GM12872 (cell line): Measurements from ENCODE around the gene S1PR4.

Source experiments
- CTCF ChIP-seq: IDR thresholded peaks from 3 replicates; pipeline ENCODE4 v1.5.1; 2011; ENCODE audit warnings: low read depth, mild to moderate bottlenecking, low read length, moderate library complexity; ENCODE audit not compliant: insufficient read depth

Gene S1PR4

GRCh38 chr19:3162418-3163229 lies 15.9 kb upstream of the S1PR4 start:
- TF ChIP-seq CTCF = no peak

GRCh38 chr19:3163230-3163886 lies 15.2 kb upstream of the S1PR4 start:
- peak; percentile 100 for TF ChIP-seq CTCF

GRCh38 chr19:3163943-3164342 lies 14.6 kb upstream of the S1PR4 start:
- no peak for TF ChIP-seq CTCF

GRCh38 chr19:3167533-3168272 lies 10.9 kb upstream of the S1PR4 start:
- TF ChIP-seq CTCF = no peak

GRCh38 chr19:3171894-3172672 lies 6.5 kb upstream of the S1PR4 start:
- TF ChIP-seq CTCF = no peak

- no peak for TF ChIP-seq CTCF
These were observed 2.5 kb upstream of the S1PR4 start for GRCh38 chr19:3175781-3176714.
